Loucy (cell line): Measurements from ENCODE around the gene PEX16.

Experiments used
- EZH2phosphoT487 ChIP-seq: fragments of 200-600 bp; IDR thresholded peaks from 2 replicates; pipeline ENCODE4 v1.6.1; 2018; ENCODE audit warnings: antibody characterized with exemption, mild to moderate bottlenecking, moderate library complexity, borderline replicate concordance
- TF ChIP-seq, protein P1 (sequence below): fragments of 200-600 bp; sonication (generic); conservative IDR thresholded peaks from 2 replicates; pipeline ENCODE4 v1.5.1; 2014; ENCODE audit warnings: mild to moderate bottlenecking, antibody characterized with exemption, low read length

GRCh38 chr11:45894555-45895247 lies 23.0 kb downstream of the PEX16 start:
- TF ChIP-seq, protein P1, sequence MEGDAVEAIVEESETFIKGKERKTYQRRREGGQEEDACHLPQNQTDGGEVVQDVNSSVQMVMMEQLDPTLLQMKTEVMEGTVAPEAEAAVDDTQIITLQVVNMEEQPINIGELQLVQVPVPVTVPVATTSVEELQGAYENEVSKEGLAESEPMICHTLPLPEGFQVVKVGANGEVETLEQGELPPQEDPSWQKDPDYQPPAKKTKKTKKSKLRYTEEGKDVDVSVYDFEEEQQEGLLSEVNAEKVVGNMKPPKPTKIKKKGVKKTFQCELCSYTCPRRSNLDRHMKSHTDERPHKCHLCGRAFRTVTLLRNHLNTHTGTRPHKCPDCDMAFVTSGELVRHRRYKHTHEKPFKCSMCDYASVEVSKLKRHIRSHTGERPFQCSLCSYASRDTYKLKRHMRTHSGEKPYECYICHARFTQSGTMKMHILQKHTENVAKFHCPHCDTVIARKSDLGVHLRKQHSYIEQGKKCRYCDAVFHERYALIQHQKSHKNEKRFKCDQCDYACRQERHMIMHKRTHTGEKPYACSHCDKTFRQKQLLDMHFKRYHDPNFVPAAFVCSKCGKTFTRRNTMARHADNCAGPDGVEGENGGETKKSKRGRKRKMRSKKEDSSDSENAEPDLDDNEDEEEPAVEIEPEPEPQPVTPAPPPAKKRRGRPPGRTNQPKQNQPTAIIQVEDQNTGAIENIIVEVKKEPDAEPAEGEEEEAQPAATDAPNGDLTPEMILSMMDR: no peak
- no peak for TF ChIP-seq EZH2phosphoT487
